Muscle of leg (tissue), 11 donors: ENCODE data around the gene RPL22. TPM values are rescaled to one million over a fixed set of nuclear protein-coding genes. Genes with fewer than 3 reads are reported as not detected.

ENCODE experiments used
- DNase-seq: peaks from one replicate; pipeline ENCODE4 v3.0.0; 2013
- H3K27ac ChIP-seq: one replicate; pipeline ENCODE4 v1.5.1; 2013; ENCODE audit warnings: mild to moderate bottlenecking, low read length, control low read depth
- H3K27me3 ChIP-seq: one replicate; pipeline ENCODE4 v1.6.1; 2013; ENCODE audit warnings: low read length; ENCODE audit not compliant: control insufficient read depth, insufficient read depth
- H3K36me3 ChIP-seq: one replicate; pipeline ENCODE4 v1.6.1; 2013; ENCODE audit warnings: low read length; ENCODE audit not compliant: control insufficient read depth, insufficient read depth
- H3K4me1 ChIP-seq: one replicate; pipeline ENCODE4 v1.6.1; 2013; ENCODE audit warnings: low read length; ENCODE audit not compliant: control insufficient read depth, insufficient read depth
- H3K4me3 ChIP-seq: one replicate; pipeline ENCODE4 v1.5.1; 2013; ENCODE audit warnings: low read length, control low read depth
- H3K9me3 ChIP-seq: replicated peaks from 2 replicates; pipeline ENCODE4 v1.6.1; 2013; ENCODE audit warnings: low read depth, low read length; ENCODE audit not compliant: control insufficient read depth
- WGBS: methylation state at CpG from one replicate; pipeline ENCODE4 v1.1.5; 2013; ENCODE audit warnings: missing lambda C conversion rate; ENCODE audit not compliant: insufficient coverage; 5-methylcytosine and 5-hydroxymethylcytosine counted together
- polyA plus RNA-seq, 8 donors: library from polyadenylated mRNA; unstranded; fragments of 120-200 nt; gene quantifications; one replicate each; pipeline versions ENCODE4 v1.2.1 to v1.2.3, GENCODE V29; 2013; ENCODE audit warnings: inconsistent platforms in 1 of 8, low replicate concordance in 1 of 8; ENCODE audit not compliant: insufficient read length in 8 of 8, insufficient read depth in 1 of 8
- total RNA-seq: library from RNA; stranded (reverse); fragments of 120-200 nt; gene quantifications from one replicate; pipeline ENCODE4 v1.2.4, GENCODE V29; 2013

Gene RPL22
- total and polyA plus RNA-seq, 9 donors: 487 to 828 (median 596) TPM

DNA sequence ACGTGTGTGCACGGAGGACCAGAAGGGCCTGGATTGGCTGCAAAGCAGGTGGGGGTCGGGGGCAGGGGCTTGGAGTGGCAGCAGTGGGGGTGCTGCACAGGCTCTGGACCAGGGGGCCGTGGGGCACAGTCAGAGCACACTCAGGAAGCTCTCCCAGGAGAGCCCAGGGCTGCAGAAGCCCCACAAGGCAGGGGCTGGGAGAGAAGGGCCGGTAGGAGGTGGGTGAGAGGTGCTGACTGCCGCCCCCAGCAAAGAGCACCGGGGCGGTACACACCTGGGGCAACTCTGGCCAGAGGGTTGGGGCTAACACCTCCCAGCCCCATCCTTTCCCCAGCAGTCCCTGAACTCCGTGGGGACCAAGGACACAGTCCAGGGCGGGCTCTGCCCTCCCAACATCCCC, 33.2 kb downstream of the RPL22 start:
- Histone ChIP-seq H3K27ac (no peak overlapping the region), H3K27me3 (peaks cover 7% of the 10 kb centered on the region), H3K4me3 (no peak overlapping the region), H3K4me1 (no peaks in the 10 kb centered on the region), H3K36me3 (no peaks in the 10 kb centered on the region), H3K9me3 (no peaks in the 10 kb centered on the region)
- 43% methylated on average over 4 of the region's 10 CpGs for WGBS
- DNase-seq: no peak

DNA sequence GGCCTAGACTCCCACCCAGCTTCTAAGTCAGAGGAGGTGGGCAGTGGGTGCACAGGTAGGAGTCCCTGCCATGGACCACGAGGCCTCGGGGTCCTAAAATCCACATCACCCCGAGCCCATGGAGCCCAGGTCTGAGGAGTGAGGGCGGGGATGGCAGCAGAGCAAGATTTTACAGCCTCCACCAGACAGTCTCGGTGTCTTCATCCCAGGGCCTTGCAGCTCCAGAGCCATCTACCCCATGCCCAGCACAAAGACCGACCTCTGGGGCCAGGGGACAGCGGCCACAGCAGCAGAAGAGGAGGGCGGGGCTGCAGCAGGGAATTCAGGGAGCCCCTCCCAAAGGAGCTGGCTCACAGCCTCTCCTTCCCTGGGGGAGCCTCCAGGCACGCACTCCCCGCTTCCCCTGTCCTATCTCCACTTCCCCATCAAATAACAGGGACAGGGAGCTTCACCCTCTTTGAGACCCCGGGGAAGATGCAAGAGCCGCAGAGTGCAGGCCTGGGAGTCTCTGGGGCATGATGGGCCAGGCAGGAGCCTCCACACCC, 33.9 kb downstream of the RPL22 start:
- Histone ChIP-seq H3K27ac (no peak overlapping the region), H3K36me3 (no peaks in the 10 kb centered on the region), H3K4me1 (no peaks in the 10 kb centered on the region), H3K4me3 (no peak overlapping the region), H3K27me3 (peaks cover 7% of the 10 kb centered on the region), H3K9me3 (no peaks in the 10 kb centered on the region)
- no peak for DNase-seq
- 70% methylated on average over 4 of the region's 12 CpGs for WGBS

DNA sequence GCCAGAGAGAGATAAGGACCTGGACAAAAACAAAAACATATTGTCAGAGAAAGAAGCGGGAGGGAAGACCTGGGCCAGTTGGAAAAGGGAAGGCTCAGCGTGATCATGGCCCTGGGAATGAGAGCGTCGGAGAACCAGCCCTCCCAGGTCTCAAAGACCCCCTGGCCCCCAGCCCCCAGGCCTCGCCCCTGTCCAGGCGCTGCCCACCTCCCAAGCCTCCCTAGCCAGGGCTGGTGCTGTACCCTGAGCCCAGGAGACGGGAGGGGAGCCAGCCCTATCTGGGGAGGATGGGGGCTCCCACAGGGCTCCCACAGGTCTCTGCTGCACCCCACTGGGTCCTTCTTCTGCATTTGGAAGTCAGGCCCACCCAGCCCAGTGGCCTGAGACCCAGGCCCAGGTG, 34.4 kb downstream of the RPL22 start:
- Histone ChIP-seq H3K4me1 (no peaks in the 10 kb centered on the region), H3K9me3 (no peaks in the 10 kb centered on the region), H3K36me3 (no peaks in the 10 kb centered on the region), H3K27ac (no peak overlapping the region), H3K4me3 (no peak overlapping the region), H3K27me3 (peaks cover 7% of the 10 kb centered on the region)
- DNase-seq: no peak
- WGBS: 65% methylated on average over 2 of the region's 7 CpGs

DNA sequence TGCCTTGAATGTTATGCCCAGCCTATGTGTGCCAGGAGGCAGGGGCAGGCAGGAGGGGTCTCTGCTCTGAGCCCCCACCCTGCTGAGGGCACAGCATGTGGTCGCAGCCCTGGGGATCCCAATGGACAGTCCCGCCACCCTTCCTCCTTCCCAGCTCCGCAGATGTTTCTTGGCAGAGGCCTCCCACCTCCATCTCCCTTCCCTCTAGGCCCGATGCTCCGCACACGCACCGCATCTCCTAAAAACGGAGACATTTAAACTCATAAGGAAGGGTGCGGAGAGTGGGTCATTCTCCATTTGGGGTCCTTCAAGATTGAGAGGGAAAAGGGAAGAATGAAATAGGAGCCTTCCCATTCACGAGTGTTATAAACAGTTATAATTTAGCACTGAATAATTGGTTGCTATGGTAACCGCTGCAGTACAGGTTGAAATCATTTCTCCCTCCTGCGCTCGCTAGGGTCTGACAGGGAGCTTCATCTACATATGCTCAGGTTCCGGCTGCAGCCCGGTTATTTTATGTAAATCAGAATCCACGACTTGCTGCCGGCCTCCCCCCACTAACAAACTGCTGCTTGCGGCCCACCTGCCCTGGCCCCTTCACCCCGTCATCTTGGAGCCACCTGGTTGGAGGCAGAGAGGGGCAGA, 35.3 kb downstream of the RPL22 start:
- H3K36me3 ChIP-seq: no peaks in the 10 kb centered on the region
- H3K4me3 ChIP-seq: no peak overlapping the region
- H3K27ac ChIP-seq: no peak overlapping the region
- no peak for DNase-seq
- H3K27me3 ChIP-seq: peaks cover 8% of the 10 kb centered on the region
- H3K4me1 ChIP-seq: no peaks in the 10 kb centered on the region
- no peaks in the 10 kb centered on the region for H3K9me3 ChIP-seq
- 80% methylated on average over 2 of the region's 19 CpGs for WGBS

DNA sequence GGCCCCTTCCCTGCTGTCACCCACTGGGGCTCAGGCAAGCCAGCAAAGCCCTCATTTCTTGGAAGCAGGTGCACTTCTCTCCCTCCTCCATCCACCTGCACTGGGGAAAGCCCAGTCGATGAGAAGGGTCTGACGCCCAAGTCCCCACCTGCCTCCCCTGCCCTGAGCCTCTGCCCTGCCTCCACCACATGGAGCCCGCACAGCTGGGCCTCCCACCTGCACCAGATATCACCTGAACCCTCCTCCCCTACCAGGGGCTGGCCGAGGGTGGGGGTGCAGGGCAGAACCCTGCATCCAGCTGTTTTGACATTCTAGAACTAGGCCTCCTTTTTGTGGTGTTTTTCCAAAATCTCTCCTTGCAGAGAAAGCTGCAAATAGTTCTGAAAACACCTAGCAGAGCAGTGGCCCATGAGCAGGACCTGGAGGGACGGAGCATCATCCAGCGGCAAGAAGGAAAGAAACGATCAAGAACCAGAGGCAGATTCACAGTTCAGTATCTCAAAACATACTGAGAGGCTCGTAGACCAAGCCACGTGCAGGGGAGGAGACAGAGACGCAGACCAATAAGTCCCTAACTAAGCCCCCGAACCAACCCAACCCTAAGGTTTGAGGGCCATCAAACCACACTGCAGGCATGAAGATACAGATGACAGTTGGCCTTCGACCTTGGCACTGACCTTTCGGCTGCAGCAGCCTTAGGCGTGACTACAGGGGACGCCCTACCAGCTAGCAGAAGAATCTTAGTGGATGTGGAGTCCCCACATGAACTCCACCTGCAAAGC, 36.0 kb downstream of the RPL22 start:
- 69% methylated on average over 13 of the region's 15 CpGs for WGBS
- H3K27ac ChIP-seq: no peak overlapping the region
- H3K4me3 ChIP-seq: no peak overlapping the region
- no peak for DNase-seq
- H3K36me3 ChIP-seq: no peaks in the 10 kb centered on the region
- no peaks in the 10 kb centered on the region for H3K9me3 ChIP-seq
- H3K4me1 ChIP-seq: no peaks in the 10 kb centered on the region
- peaks cover 7% of the 10 kb centered on the region for H3K27me3 ChIP-seq

DNA sequence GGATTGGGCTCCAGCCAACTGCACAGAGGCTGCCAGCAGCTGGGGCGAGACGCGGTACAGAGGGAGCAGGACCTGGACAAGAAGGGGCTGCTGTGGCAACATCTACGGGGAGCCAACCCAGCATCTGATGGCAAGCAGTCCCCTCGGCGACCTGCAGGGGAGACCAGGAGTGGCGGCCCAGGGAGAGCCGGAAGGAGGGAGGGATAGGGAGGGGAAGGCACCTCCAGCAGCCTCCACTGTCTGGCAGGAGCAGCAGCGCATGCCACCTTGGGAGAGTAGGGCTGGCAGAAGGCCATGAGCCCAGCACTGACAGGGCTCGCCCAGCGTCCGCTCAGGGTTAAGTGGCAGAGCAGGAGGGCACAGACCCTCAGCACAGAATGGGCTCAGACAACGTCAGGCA, 36.6 kb downstream of the RPL22 start:
- peaks cover 7% of the 10 kb centered on the region for H3K27me3 ChIP-seq
- no peaks in the 10 kb centered on the region for H3K4me1 ChIP-seq
- H3K4me3 ChIP-seq: no peak overlapping the region
- WGBS: 53% methylated on average over 11 of the region's 13 CpGs
- no peaks in the 10 kb centered on the region for H3K36me3 ChIP-seq
- no peak for DNase-seq
- H3K9me3 ChIP-seq: no peaks in the 10 kb centered on the region
- H3K27ac ChIP-seq: no peak overlapping the region

DNA sequence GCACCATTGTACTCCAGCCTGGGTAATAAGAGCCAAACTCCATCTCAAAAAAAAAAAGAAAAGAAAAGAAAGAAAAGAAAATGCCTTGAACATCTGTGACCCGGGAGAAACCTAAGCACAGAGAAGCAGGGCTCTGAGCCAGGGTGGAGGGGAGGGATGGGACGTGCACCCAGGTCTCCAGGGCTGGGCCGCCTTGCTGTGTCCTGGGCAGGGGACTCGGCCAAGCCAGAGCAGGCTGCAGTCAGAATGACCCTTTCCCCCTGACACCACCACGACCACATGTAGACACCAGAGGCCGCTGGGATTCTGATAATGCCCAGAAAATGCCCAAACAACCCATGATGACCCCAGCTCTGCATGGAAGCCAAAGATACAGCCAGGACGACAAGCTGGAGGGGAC, 37.1 kb downstream of the RPL22 start:
- no peak overlapping the region for H3K4me3 ChIP-seq
- no peak for DNase-seq
- no peaks in the 10 kb centered on the region for H3K4me1 ChIP-seq
- no peak overlapping the region for H3K27ac ChIP-seq
- no peaks in the 10 kb centered on the region for H3K36me3 ChIP-seq
- H3K27me3 ChIP-seq: peaks cover 7% of the 10 kb centered on the region
- no peaks in the 10 kb centered on the region for H3K9me3 ChIP-seq
- 75% methylated on average over 4 of the region's 7 CpGs for WGBS

DNA sequence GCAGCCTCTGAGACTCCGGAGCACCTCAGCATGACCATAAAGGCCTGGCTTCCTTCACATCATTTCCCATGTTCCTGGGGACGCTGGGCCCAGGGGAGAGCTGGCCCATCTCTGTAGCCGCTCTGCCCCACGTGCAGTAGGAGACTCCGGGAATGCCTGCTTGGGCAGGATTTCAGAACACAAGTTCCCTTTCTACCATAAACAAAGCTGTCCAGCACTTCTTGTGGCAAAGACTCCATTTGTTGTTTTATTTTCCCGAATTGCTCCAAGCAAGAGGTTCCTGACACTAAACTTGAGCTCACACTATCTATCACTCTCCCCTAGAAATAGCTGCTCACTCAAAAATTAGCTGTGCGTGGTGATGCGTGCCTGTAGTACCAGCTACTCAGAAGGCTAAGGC, 41.2 kb downstream of the RPL22 start:
- DNase-seq: no peak
- Histone ChIP-seq H3K4me3 (no peak overlapping the region), H3K9me3 (no peaks in the 10 kb centered on the region), H3K27ac (no peak overlapping the region), H3K4me1 (no peaks in the 10 kb centered on the region), H3K27me3 (peaks cover 5% of the 10 kb centered on the region), H3K36me3 (no peaks in the 10 kb centered on the region)
- WGBS: 74% methylated on average over 5 of the region's 8 CpGs

DNA sequence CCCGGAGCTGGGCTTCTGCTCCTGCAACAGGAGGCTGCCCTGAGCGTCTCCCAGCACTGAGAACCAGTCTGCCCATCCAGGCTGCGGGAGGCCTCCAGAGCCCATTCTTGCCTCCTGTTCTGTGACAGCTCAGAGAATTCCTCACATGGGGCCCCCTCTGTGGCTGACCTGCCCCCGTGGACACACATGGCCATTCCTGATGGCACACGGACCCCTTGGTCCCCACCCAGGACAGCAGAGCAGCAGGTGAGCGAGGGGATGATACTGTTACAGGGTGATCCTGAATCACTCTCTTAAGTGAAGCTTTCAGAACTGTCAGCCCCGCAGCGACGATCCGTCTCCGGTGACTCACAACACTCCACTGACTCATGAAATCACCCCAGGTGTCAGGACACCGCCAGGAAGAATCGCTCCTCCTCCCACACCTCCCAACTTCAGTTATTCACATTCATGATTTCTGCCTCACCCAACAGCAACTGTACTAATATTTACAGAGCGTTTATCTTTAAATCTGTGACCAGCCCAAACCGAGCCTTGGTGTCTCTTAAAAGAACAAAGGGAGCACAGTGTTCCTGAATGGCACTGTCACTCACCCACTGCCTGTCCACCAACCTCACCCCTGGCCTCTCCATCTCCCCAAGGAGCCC, 41.7 kb downstream of the RPL22 start:
- Histone ChIP-seq H3K36me3 (no peaks in the 10 kb centered on the region), H3K27me3 (peaks cover 7% of the 10 kb centered on the region), H3K4me1 (no peaks in the 10 kb centered on the region), H3K27ac (no peak overlapping the region), H3K9me3 (no peaks in the 10 kb centered on the region), H3K4me3 (no peak overlapping the region)
- no peak for DNase-seq
- 71% methylated on average over 15 of the region's 15 CpGs for WGBS

DNA sequence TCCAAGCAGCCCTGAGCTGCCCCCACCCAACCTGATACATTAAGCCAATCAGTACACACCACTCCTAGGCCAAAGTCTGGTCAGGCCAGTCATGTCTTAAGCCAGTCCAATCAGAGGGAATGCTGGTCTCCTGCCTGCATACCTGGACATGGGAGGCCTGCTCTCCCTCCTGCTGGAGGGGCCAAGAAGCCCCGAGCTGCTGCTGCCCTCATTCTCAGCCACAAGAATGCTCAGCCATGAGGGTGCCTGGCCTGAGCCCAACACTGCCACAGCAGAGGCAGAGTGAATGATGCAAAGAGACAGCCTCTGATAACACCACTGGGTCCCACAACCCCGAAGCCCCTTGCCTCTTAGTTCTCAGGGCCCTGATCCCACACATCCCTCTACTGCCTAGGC, 42.3 kb downstream of the RPL22 start:
- H3K27ac ChIP-seq: no peak overlapping the region
- no peaks in the 10 kb centered on the region for H3K36me3 ChIP-seq
- no peak overlapping the region for H3K4me3 ChIP-seq
- no peaks in the 10 kb centered on the region for H3K4me1 ChIP-seq
- DNase-seq: no peak
- 55% methylated on average over 2 of the region's 2 CpGs for WGBS
- peaks cover 8% of the 10 kb centered on the region for H3K27me3 ChIP-seq
- no peaks in the 10 kb centered on the region for H3K9me3 ChIP-seq
